Tibial nerve (tissue), 4 donors: Measurements from ENCODE around the gene ATP2C2.

Experiments
- EP300 ChIP-seq, 2 donors: sonication (generic); formaldehyde crosslinking; IDR thresholded peaks; one replicate each; pipeline ENCODE4 v1.6.1; 2017; ENCODE audit warnings: antibody characterized with exemption in 2 of 2, mild to moderate bottlenecking in 1 of 2
- POLR2A ChIP-seq, 2 donors: fragments of 450-650 bp; IDR thresholded peaks; one replicate each; pipeline ENCODE4 v1.6.1; 2017; ENCODE audit warnings: antibody characterized with exemption in 2 of 2, mild to moderate bottlenecking in 2 of 2, moderate library complexity in 2 of 2
- TF ChIP-seq, protein P1 (sequence below), 5 experiments: fragments of 200-600 bp in 3 of 5; fragments of 450-650 bp in 2 of 5; sonication (generic) in 3 of 5; IDR thresholded peaks; one replicate each; pipeline ENCODE4 v1.5.1; 2016 to 2019; ENCODE audit warnings: antibody characterized with exemption in 5 of 5, mild to moderate bottlenecking in 3 of 5, moderate library complexity in 2 of 5

DNA sequence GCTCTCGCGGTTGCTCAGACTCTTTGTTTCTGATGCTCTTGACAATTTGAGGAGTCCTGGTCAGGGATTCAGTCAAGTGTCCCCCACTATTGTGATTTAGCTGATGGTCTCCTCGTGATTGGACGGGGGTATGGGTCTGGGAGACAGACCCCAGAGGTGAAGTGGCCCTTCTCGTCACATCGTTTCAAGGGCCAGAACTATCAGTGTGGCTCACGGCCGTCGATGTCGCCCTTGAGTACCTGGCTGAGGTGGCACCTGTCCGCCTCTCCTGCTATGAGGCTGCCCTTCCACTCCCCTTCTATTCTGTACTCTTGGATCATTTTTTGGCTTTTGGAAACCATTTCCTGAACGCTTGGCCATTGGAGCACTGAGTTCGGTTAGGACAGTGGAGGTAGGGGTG lies 143.5 kb downstream of the ATP2C2 start:
- TF ChIP-seq, protein P1, sequence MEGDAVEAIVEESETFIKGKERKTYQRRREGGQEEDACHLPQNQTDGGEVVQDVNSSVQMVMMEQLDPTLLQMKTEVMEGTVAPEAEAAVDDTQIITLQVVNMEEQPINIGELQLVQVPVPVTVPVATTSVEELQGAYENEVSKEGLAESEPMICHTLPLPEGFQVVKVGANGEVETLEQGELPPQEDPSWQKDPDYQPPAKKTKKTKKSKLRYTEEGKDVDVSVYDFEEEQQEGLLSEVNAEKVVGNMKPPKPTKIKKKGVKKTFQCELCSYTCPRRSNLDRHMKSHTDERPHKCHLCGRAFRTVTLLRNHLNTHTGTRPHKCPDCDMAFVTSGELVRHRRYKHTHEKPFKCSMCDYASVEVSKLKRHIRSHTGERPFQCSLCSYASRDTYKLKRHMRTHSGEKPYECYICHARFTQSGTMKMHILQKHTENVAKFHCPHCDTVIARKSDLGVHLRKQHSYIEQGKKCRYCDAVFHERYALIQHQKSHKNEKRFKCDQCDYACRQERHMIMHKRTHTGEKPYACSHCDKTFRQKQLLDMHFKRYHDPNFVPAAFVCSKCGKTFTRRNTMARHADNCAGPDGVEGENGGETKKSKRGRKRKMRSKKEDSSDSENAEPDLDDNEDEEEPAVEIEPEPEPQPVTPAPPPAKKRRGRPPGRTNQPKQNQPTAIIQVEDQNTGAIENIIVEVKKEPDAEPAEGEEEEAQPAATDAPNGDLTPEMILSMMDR (IDR thresholded peaks at IDR 0.05): no peak
- TF ChIP-seq POLR2A (IDR thresholded peaks at IDR 0.05) (no peak), EP300 (IDR thresholded peaks at IDR 0.05) (no peak)
